Nasal cavity respiratory epithelium epithelial cell of viscerocranial mucosa (primary cell): Measurements from ENCODE around the gene FBXO10. TPM values are rescaled to one million over a fixed set of nuclear protein-coding genes. Genes with fewer than 3 reads are reported as not detected.

Experiments
- total RNA-seq: library from RNA; depleted of rRNA; stranded (reverse); fragments of >200 nt; gene quantifications from 2 replicates; pipeline ENCODE4 v1.2.3, GENCODE V29; 2014

The FBXO10 gene
- total RNA-seq: 6.2 and 9.8 TPM in 2 replicates

GRCh38 chr9:37575921-37576721 is at the start of gene FBXO10:
Gene FBXO10, minus strand, starts transcription at chr9:37576380. Its CDS starts 34,612 bp downstream, at chr9:37541768.

GRCh38 chr9:37592108-37592951 is 16.1 kb upstream of the FBXO10 start, which contains the start of gene TOMM5:
Gene TOMM5, minus strand, starts transcription at chr9:37592597. Its CDS starts 65 bp downstream, at chr9:37592532.

GRCh38 chr9:37485389-37486255 is 90.6 kb downstream of the FBXO10 start, which contains the start of gene POLR1E:
Gene POLR1E, plus strand, starts transcription at chr9:37485948. Its CDS starts 100 bp downstream, at chr9:37486048.

GRCh38 chr9:37465249-37466036 is 110.7 kb downstream of the FBXO10 start, which contains the start of gene ZBTB5:
Gene ZBTB5, minus strand, starts transcription at chr9:37465450. Its CDS starts 22,899 bp downstream, at chr9:37442551.

Other genes with a start within 250 kb of the FBXO10 start
- gene GRHPR, start 153.7 kb downstream of the FBXO10 start, total RNA-seq: 68.1 and 76.6 TPM in 2 replicates
- 11.3 and 18.8 TPM in 2 replicates for gene ZBTB5, start 110.9 kb downstream of the FBXO10 start, total RNA-seq
- gene POLR1E, start 90.4 kb downstream of the FBXO10 start, total RNA-seq: 34.9 and 42.1 TPM in 2 replicates
- 136 and 138 TPM in 2 replicates for gene TOMM5, start 16.2 kb upstream of the FBXO10 start, total RNA-seq
- gene FRMPD1, start 74.6 kb upstream of the FBXO10 start, total RNA-seq: under 0.01 and 0.07 TPM in 2 replicates
- gene TRMT10B, start 177.4 kb upstream of the FBXO10 start, total RNA-seq: 3.8 and 5.7 TPM in 2 replicates
- gene EXOSC3, start 208.7 kb upstream of the FBXO10 start, total RNA-seq: 27.0 and 32.3 TPM in 2 replicates
- gene DCAF10, start 224.4 kb upstream of the FBXO10 start, total RNA-seq: 31.8 and 85.6 TPM in 2 replicates